ENCODE results near the gene IDI2.

- TF ChIP-seq CTCF (IDR thresholded peaks at IDR 0.05) = no peak
- no peak for TF ChIP-seq POLR2AphosphoS5 (IDR thresholded peaks at IDR 0.05; ENCODE audit: insufficient read depth in 1 of 2, low read depth in 1 of 2)
- TF ChIP-seq POLR2A (IDR thresholded peaks at IDR 0.05) = no peak
These were observed 23.1 kb downstream of the IDI2 start for GRCh38 chr10:1002425-1003006.
